Activated CD8-positive, alpha-beta memory T cell treated with anti-CD3 and anti-CD28 coated beads, Interleukin-2, amount 50 U/mL, for 1 hour (primary cell): ENCODE results near the gene ZBTB40.

Source experiments
- DNase-seq: peaks from one replicate; pipeline ENCODE4 v3.0.0-alpha.2; 2020; ENCODE audit errors: extremely low read depth

ZBTB40 gene

GRCh38 chr1:22530715-22531114 lies 79.1 kb downstream of the ZBTB40 start:
- DNase-seq: no peak

DNA sequence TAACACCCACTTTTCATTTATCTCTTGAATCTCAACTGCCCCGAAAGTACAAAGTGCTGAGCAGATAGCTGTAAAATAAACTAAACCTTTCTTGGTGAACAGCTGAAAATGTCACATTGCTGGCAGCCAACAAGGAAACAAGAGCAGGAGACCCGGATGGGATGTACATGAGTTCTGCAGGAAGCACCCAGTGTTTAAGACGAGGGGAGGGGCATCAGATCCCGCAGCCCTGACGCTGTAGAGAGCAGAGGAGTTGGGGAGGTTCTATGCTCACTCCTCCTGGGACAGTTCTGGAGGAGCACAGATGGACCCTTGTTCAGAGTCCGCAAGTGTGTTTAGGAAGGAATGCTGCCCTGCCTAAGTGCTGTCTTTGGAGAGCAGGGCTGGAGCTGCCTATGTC lies 79.6 kb downstream of the ZBTB40 start:
- no peak for DNase-seq

DNA sequence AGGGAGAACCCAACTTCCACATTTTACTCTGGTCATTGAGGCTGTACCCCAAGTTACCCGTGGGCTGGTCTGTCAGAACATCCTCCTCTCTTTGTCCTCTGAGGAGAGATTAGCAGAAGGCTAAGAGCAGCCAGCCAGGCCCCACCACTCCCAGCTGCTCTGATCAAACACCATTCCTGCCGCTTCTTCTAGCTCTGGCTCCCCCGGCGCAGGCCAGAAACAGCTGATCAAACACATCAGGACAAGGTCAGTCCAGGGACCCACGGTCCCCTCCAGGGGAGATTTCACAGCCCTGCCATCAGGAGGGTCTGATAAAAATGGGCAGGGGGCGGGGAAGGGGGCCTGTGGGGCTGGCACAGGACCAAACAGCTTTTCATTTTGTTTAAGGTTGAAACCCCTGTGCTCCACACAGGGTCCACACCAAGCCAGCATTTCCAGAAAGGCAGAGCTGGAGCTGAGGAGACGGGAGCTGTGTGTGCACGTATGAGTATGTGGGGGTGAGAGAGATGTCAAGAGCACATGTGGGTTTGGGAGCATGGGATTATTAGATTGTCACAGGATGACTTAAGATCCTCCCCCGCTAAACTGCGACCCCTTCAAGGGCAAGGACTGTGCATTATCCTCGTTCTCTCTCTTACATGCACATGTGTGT lies 81.7 kb downstream of the ZBTB40 start:
- no peak for DNase-seq

DNA sequence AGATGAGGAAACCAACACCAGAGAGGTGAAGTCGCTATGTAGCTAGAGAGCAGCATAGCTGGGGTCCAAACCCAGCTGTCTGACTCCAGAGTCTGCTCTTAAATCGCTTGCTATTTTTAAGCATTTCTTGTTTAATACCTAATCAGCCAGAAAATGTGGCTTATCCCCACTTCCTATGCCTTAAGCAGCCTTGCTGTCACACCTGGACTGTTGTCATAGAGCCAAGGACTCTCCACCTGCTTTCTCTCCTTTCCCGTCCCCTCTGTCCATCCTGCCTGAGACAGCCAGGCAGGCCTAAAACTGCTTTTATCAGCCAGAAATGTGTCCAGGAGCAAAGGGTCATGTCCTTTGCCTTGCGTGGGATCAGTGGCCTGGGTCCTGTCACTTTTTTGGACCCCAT lies 83.3 kb downstream of the ZBTB40 start:
- no peak for DNase-seq

- no peak for DNase-seq
Observed at GRCh38 chr1:22535399-22535798, 83.7 kb downstream of the ZBTB40 start.

DNA sequence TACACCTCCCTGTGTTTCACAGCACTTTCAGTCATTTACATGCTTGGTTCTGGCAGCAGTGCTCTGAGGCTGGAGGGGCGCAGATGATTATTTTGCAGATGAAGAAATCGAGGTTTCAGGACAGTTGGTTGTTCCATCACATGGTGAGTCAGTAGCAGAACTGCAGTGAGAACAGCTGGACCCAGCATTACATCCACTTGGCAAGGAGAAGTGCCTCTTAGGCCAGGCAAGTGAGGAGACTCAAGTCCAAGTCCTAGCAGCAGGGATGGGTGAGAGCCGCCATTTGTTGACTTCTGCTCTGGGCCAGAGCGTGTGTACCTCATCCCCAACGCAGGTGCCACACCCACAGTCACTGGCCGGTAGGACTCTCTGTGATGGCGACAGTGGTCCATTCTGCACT lies 84.9 kb downstream of the ZBTB40 start:
- no peak for DNase-seq

GRCh38 chr1:22537441-22538139 lies 85.9 kb downstream of the ZBTB40 start:
- DNase-seq: no peak

DNA sequence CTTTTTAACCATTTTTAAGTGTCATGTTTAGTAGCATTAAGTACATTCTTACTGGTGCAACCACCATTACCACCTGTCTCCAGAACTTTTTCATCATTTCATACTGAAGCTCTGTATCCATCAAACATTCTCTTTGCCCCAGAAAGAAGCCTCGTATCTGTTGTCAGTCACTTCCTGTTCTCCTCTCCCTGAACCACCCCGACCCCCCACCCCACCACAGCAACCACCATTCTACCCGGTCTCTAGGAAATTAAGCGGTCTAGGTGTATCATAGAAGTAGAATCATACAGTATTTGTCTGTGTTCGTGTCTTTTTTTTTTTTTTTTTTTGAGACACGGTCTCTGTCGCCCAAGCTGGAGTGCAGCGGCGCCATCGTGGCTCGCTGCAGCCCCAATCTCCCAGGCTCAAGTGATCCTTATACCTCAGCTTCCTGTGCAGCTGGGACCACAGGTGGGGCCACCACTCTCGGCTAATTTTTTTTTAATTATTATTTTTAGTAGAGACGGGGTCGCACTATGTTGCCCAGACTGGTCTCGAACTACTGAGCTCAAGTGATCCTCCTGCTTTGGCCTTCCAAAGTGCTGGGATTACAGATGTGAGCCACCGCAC lies 88.0 kb downstream of the ZBTB40 start:
- no peak for DNase-seq

- DNase-seq: no peak
Observed at GRCh38 chr1:22540337-22540736, 88.7 kb downstream of the ZBTB40 start.

DNA sequence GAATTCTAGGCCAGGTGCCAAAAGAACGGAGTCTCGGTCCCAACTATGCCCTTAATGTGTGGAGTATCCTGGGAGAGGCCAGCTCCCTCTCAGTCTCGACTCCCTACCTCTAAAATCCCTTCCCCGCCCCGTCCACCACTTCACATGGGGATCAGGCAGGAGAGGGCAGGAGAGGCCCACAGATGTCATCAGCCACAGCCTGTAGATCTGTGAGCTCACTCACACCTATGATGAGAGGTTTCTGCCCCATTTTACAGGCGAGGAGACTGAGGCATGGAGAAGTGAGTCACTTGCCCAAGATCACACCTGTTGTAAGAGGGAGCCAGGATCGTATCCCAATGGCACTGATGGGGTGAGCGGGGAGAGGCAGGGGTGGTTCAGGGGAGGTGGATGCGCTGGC lies 91.2 kb downstream of the ZBTB40 start:
- no peak for DNase-seq

DNA sequence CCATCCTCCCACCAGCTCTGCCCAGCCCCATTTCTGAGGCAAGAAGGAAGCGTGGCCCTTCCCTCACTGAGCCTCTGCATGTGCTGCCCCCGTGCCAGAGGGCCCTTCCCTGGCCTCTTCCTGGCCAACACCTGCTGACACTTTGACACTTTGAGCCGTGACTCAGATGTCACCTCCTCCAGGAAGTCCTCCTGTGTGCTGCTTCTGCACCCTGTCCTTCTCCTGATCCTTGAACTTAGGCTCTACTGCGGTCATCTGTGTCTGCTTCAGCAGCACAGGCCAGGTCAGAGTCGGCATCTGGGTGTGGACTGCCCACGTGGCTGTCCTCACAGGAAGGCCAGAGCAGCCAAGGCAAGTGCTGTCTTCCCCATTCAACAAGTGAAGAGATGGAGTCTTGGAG lies 92.0 kb downstream of the ZBTB40 start:
- DNase-seq: no peak

DNA sequence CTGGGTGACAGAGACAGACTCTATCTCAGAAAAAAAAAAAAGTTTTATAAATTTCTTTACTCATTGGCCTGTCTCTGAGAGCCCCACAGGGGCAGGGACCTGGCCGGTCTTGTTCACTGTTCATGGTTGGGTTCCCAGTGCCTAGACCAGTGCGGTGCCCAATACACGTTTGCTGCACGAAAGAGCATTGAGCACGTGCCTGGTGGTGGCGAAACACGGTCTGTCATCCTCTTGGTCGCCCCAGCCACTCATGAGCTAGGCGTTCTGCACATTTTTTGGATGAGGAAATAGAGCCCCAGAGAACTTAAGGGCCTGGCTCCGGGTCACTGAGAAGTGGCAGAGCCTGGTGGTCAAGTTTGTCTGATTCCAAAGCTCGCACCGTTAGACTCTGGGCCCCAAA lies 93.0 kb downstream of the ZBTB40 start:
- no peak for DNase-seq

DNA sequence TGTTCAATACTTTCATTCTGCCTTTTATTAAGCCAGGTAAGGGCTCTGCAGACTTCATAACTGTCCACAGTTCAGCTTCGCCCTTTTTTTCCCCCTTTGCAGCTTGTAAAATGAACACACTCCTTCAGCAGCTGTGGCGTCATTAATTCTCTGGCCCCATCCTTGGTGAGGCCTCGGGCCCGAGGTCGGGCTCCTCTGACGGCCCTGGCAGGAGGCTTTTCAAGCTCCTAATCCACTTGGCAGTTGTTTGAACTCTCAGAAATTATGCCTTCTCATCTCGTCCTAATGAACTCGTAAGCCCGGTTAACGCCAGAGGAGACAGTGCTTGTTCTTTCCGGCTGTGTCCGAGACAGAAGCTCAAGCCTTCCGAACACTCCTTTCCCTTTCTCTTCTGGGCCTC lies 93.5 kb downstream of the ZBTB40 start:
- no peak for DNase-seq

- DNase-seq: no peak
Observed at GRCh38 chr1:22547186-22547817, 95.7 kb downstream of the ZBTB40 start.

DNA sequence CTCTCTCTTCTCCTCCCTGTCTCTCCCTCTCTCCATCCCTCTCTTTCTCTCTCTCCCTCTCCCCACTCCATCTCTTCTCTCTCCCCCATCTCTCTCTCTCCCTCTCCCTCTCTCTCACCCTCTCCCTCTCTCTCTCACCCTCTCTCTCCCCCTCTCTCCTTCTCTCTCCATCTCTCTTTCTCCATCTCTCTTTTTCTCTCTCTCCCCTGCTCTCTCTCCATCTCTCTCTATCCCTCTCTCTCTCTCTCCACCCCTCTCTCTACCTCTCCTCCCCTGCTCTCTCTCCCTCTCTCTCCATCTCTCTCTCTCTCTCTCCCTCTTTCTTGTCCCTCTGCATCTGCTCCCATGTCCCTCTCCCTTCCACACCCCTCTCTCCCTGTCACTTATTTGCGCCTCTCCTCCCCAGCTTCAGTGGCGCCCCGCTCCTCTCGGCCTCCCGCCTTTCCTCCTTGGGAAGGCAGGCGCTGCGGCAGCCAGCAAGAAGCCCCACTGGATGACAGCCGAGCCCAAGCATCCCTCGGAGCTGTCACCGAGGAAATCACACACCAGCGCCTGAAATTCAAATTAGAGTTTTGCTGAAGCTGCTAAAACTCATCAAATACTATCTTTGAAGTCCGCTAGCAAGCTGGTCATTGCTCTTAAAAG lies 96.3 kb downstream of the ZBTB40 start:
- DNase-seq: no peak

GRCh38 chr1:22550021-22550420 lies 98.4 kb downstream of the ZBTB40 start:
- DNase-seq: no peak

DNA sequence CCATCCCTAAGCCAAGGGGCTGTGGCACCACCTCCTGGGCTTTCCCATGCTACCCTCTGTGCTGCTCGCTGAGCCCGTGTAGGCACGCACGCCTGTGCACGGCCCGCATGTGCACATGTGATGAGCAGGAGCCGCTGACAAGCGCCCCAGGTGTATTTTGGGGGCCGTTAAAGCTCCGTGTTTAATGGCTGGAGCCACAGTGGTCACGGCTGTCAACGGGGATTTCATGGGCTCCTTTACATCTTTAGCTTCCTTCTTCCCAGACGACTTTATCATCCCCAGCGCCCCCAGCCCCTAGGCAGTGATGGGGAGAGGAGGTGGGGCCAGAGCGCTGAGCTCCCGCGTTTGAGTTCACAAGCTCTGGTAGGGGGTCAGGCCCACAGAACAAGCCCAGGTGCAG lies 99.9 kb downstream of the ZBTB40 start:
- no peak for DNase-seq

DNA sequence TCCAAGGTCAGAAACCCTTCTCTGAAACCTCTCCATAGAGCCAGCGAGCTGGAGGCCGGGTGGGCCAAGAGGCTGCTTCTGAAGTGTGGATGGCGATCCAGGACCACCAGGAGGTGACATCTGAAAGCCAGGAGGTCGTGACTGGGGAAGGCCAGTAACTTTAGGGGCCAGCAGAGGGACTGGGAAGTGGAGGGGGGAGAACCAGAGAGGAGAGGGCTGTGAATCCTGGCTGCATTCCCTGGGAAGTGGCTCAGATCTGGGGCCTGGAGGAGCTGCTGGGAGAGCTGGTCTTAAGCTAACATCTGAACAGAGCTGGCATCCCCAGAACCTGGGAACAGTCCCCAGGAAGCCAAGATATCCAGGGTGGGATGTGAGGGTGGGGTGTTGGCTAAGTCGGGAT lies 100.4 kb downstream of the ZBTB40 start:
- no peak for DNase-seq

GRCh38 chr1:22553104-22553880 lies 101.6 kb downstream of the ZBTB40 start:
- no peak for DNase-seq

GRCh38 chr1:22553991-22554522 lies 102.4 kb downstream of the ZBTB40 start:
- DNase-seq: no peak

DNA sequence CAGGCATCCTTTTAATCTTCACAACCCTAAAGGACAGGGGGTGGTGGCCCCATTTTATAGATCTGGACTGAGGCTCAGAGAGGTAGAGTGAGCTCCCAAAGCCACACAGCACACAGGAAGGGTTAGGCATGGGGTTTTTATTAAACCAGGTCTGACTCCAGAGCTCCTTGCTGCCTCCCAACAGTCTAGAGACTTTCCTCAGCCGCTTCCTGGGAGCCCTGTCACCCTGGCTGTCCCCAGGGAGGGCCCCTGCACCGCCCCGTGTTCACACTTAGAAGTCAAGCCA lies 103.7 kb downstream of the ZBTB40 start:
- DNase-seq: no peak
